Measurements from ENCODE around the gene MAST4. TPM values are rescaled to one million over a fixed set of nuclear protein-coding genes. Genes with fewer than 3 reads are reported as not detected.

MAST4 gene
- total RNA-seq, 1 donor from 2014 or later, result 52.6 TPM

GRCh38 chr5:67160272-67160671 is 564.1 kb downstream of the MAST4 start:
- ATAC-seq (no peak), DNase-seq (no peak)
- H3K27ac ChIP-seq, result no peak overlapping the region
- intact Hi-C loops (cut with DNase I), result no loop called here
- peaks cover 67% of the 10 kb centered on the region for H3K36me3 ChIP-seq
- no peaks in the 10 kb centered on the region for H3K9me3 ChIP-seq
- TF ChIP-seq CTCF (IDR thresholded peaks at IDR 0.05), result no peak
- no peaks in the 10 kb centered on the region for H3K27me3 ChIP-seq
- no peaks in the 10 kb centered on the region for H3K4me1 ChIP-seq
- no peak overlapping the region for H3K4me3 ChIP-seq

GRCh38 chr5:67160985-67161384 is 564.8 kb downstream of the MAST4 start:
- no peak overlapping the region for H3K4me3 ChIP-seq
- no peak overlapping the region for H3K27ac ChIP-seq
- peaks cover 2% of the 10 kb centered on the region for H3K4me1 ChIP-seq
- H3K9me3 ChIP-seq, result no peaks in the 10 kb centered on the region
- ATAC-seq (peak; percentile 18), DNase-seq (no peak)
- intact Hi-C loops (cut with DNase I), result no loop called here
- H3K36me3 ChIP-seq, result peaks cover 66% of the 10 kb centered on the region
- H3K27me3 ChIP-seq, result no peaks in the 10 kb centered on the region
- no peak for TF ChIP-seq CTCF (IDR thresholded peaks at IDR 0.05)

DNA sequence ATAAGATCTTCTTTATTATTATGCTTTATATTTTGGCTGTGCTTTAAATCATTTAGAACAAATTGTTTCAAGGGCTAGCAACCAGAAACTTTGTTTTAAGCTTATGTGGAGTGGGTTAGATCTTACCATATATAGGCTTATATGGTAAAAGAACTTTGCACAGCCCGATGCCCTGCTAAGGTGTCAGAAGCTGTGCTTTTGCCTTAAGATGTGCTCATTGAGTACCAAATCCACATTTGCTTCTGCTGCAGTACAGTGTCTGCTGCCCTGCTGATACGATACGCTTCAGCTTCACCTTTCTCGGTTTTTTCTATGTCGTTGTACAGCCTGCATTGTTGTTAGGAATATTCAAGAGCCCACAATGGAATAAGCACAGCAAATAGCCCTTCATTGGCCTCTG is 565.6 kb downstream of the MAST4 start:
- no peaks in the 10 kb centered on the region for H3K9me3 ChIP-seq
- H3K4me3 ChIP-seq, result no peak overlapping the region
- H3K36me3 ChIP-seq, result peaks cover 59% of the 10 kb centered on the region
- no peak for TF ChIP-seq CTCF (IDR thresholded peaks at IDR 0.05)
- H3K27me3 ChIP-seq, result no peaks in the 10 kb centered on the region
- no peak for DNase-seq
- H3K27ac ChIP-seq, result no peak overlapping the region
- H3K4me1 ChIP-seq, result peaks cover 9% of the 10 kb centered on the region
- ATAC-seq, result no peak
- intact Hi-C loops (cut with DNase I), result no loop called here

GRCh38 chr5:67163231-67163756 is 567.1 kb downstream of the MAST4 start:
- DNase-seq, result no peak
- intact Hi-C loops (cut with DNase I), result no loop called here

DNA sequence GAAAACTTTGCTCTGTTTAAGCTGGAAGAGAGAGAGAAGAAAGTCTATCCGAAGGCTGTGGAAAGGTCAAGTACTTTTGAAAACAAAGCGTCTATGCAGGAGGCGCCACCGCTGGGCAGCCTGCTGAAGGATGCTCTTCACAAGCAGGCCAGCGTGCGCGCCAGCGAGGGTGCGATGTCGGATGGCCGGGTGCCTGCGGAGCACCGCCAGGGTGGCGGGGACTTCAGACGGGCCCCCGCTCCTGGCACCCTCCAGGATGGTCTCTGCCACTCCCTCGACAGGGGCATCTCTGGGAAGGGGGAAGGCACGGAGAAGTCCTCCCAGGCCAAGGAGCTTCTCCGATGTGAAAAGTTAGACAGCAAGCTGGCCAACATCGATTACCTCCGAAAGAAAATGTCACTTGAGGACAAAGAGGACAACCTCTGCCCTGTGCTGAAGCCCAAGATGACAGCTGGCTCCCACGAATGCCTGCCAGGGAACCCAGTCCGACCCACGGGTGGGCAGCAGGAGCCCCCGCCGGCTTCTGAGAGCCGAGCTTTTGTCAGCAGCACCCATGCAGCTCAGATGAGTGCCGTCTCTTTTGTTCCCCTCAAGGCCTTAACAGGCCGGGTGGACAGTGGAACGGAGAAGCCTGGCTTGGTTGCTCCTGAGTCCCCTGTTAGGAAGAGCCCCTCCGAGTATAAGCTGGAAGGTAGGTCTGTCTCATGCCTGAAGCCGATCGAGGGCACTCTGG is 567.8 kb downstream of the MAST4 start:
- intact Hi-C loops (cut with DNase I), result no loop called here
- no peak for DNase-seq

More at GRCh38 chr5:67163231-67163756, 567.1 kb downstream of the MAST4 start:
- Histone ChIP-seq H3K27me3 (no peaks in the 10 kb centered on the region), H3K9me3 (no peaks in the 10 kb centered on the region), H3K36me3 (peaks cover 59% of the 10 kb centered on the region), H3K4me1 (peaks cover 9% of the 10 kb centered on the region), H3K4me3 (no peak overlapping the region), H3K27ac (no peak overlapping the region)
- ATAC-seq, result no peak
- no peak for TF ChIP-seq CTCF (IDR thresholded peaks at IDR 0.05)

More for the DNA sequence above, 567.8 kb downstream of the MAST4 start:
- peaks cover 9% of the 10 kb centered on the region for H3K4me1 ChIP-seq
- H3K36me3 ChIP-seq, result peaks cover 60% of the 10 kb centered on the region
- ATAC-seq, result no peak
- no peaks in the 10 kb centered on the region for H3K27me3 ChIP-seq
- H3K4me3 ChIP-seq, result no peak overlapping the region
- no peak for TF ChIP-seq CTCF (IDR thresholded peaks at IDR 0.05)
- no peaks in the 10 kb centered on the region for H3K9me3 ChIP-seq
- H3K27ac ChIP-seq, result no peak overlapping the region
